NCI-H510A treated with DMSO at 0.1 percent for 48 hours (cell line): ENCODE data around the gene GPBP1L1.

Source experiments
- DNase-seq: peaks from one replicate; lab custom pipeline; 2025; lab: John Stamatoyannopoulos, UW

Gene GPBP1L1

GRCh38 chr1:45586769-45587168 is 99.6 kb downstream of the GPBP1L1 start:
- no peak for DNase-seq

- DNase-seq, result no peak
Measured at GRCh38 chr1:45585496-45586075, 100.7 kb downstream of the GPBP1L1 start.

GRCh38 chr1:45585110-45585426 is 101.3 kb downstream of the GPBP1L1 start:
- DNase-seq, result no peak

GRCh38 chr1:45584351-45585109 is 101.8 kb downstream of the GPBP1L1 start:
- DNase-seq, result peak; percentile 81

GRCh38 chr1:45583666-45584350 is 102.5 kb downstream of the GPBP1L1 start, which contains the start of gene NASP:
Gene NASP, plus strand, starts transcription at chr1:45584041. Its CDS starts 106 bp downstream, at chr1:45584147.
- DNase-seq, result peak; percentile 84

GRCh38 chr1:45583264-45583665 is 103.1 kb downstream of the GPBP1L1 start:
- DNase-seq, result peak; percentile 97
